GM20000 (cell line): ENCODE results near the gene RGS6.

ENCODE experiments used
- DNase-seq: peaks from one replicate; pipeline ENCODE4 v3.0.0; 2012; ENCODE audit warnings: low spot score
- CTCF ChIP-seq: IDR thresholded peaks from 2 replicates; pipeline ENCODE4 v1.5.1; 2012; ENCODE audit warnings: mild to moderate bottlenecking, control low read depth; ENCODE audit errors: extremely low read depth, missing control alignments

The RGS6 gene

GRCh38 chr14:72532686-72533454 is 600.6 kb downstream of the RGS6 start:
- DNase-seq: no peak
- TF ChIP-seq CTCF: no peak

GRCh38 chr14:72535485-72535884 is 603.3 kb downstream of the RGS6 start:
- no peak for DNase-seq
- no peak for TF ChIP-seq CTCF

GRCh38 chr14:72538387-72538786 is 606.2 kb downstream of the RGS6 start:
- TF ChIP-seq CTCF: no peak
- DNase-seq: no peak

GRCh38 chr14:72539661-72540315 is 607.6 kb downstream of the RGS6 start:
- no peak for TF ChIP-seq CTCF
- DNase-seq: no peak

- TF ChIP-seq CTCF: no peak
- DNase-seq: no peak
Measured at GRCh38 chr14:72540836-72541235, 608.6 kb downstream of the RGS6 start.

- TF ChIP-seq CTCF: no peak
- DNase-seq: no peak
Measured at GRCh38 chr14:72541546-72541945, 609.3 kb downstream of the RGS6 start.

GRCh38 chr14:72543341-72543740 is 611.1 kb downstream of the RGS6 start:
- DNase-seq: no peak
- TF ChIP-seq CTCF: no peak
